Right ventricle myocardium superior (tissue), 1 donor: ENCODE results near the gene DCAF7. TPM values are rescaled to one million over a fixed set of nuclear protein-coding genes. Genes with fewer than 3 reads are reported as not detected.

Source experiments
- ATAC-seq: fragments of 200-7000 bp; cut with Tn5 transposase; one replicate; pipeline ENCODE4 v1.9.1; 2020; ENCODE audit warnings: mild to moderate bottlenecking; ENCODE audit not compliant: poor library complexity
- DNase-seq: peaks from one replicate; pipeline ENCODE4 v3.0.0-alpha.2; 2020
- intact Hi-C: fragments of 100-400 bp; cut with DNase I; formaldehyde crosslinking; loops from one replicate; pipeline ENCODE4 v1.11.2; 2022
- total RNA-seq: library from RNA; stranded (reverse); fragmentation: NEBNext Ultra II Directional; extraction: Animal tissue kit (Norgen Biotek cat#: 25700); gene quantifications from one replicate; pipeline ENCODE4 v1.2.1, GENCODE V29; 2021
- donor health status: DM: no; HTN: yes; CAD: no; lungs with severe emphysema.

DCAF7 gene
- total RNA-seq, 1 donor from 2014 or later = 35.5 TPM

DNA sequence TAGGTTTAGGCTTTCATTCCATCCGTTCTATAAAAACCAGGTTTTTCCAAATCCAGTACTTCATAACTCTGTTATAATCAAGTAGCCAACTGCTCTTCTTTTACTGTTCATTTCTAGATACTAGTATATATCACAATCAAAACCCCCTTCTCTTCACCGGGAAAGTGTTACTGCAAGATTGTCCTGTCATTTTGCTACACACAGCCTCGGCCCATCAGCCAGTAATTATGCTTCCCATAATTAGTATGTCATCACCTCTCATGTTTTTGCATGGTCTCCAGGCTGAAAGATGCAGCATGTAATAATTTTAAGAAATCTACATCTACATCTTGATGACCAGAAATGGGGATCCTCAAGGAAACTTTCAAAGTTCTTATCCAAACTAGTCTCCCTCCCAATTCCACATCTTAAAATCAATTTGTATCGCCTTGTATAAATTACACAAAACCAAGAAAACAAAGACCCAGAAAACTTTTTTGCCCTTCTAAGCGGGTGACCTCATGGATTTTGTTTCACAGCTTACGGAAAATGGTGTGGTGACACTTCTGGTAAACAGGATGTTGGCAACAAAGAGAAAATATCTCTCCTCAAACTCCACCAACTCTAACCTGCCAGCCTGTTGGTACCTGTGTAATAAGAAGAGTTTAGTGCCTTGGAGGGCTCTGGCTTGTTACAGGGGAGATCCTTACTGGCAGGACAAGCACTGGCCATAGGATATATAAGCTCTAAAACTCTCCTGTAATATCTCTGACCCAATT lies 59.7 kb downstream of the DCAF7 start:
- intact Hi-C loops = loop anchor here (5.0 kb wide), 1 partner anchor 183 kb away; no protein-coding TSS in a partner anchor

DNA sequence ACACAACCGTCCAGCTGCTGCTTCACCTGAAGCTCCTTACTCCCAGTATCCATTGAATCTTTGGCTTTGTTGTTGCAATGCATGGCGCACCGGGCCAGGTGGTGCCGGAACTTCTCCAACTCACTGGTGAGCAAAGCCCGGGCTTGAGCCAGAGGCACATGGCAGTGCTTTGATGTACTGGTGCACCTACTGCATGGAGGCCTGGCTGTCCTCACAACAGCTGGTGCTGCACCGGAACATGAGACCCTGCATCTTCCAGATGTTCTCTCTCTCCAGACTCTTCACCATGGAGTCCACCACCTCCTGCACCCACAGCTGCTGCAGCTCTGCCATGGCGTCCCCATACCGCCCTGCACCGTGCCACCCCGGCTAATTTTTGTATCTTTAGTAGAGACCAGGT lies 60.6 kb downstream of the DCAF7 start:
- ATAC-seq = no peak
- no peak for DNase-seq
- intact Hi-C loops = loop anchor here (5.0 kb wide), 1 partner anchor 184 kb away; no protein-coding TSS in a partner anchor

More for the DNA sequence above, 59.7 kb downstream of the DCAF7 start:
- DNase-seq (no peak), ATAC-seq (no peak)

- no peak for ATAC-seq
- no peak for DNase-seq
- intact Hi-C loops = loop anchor here (5.0 kb wide), 1 partner anchor 184 kb away; no protein-coding TSS in a partner anchor
These were observed 61.1 kb downstream of the DCAF7 start for GRCh38 chr17:63611354-63611753.

- ATAC-seq = no peak
- DNase-seq = no peak
- intact Hi-C loops = loop anchor here (5.0 kb wide), 1 partner anchor 186 kb away; no protein-coding TSS in a partner anchor
These were observed 63.4 kb downstream of the DCAF7 start for GRCh38 chr17:63613663-63614062.

- DNase-seq = no peak
- no peak for ATAC-seq
- intact Hi-C loops = no loop called here
These were observed 71.0 kb downstream of the DCAF7 start for GRCh38 chr17:63621229-63621683.

DNA sequence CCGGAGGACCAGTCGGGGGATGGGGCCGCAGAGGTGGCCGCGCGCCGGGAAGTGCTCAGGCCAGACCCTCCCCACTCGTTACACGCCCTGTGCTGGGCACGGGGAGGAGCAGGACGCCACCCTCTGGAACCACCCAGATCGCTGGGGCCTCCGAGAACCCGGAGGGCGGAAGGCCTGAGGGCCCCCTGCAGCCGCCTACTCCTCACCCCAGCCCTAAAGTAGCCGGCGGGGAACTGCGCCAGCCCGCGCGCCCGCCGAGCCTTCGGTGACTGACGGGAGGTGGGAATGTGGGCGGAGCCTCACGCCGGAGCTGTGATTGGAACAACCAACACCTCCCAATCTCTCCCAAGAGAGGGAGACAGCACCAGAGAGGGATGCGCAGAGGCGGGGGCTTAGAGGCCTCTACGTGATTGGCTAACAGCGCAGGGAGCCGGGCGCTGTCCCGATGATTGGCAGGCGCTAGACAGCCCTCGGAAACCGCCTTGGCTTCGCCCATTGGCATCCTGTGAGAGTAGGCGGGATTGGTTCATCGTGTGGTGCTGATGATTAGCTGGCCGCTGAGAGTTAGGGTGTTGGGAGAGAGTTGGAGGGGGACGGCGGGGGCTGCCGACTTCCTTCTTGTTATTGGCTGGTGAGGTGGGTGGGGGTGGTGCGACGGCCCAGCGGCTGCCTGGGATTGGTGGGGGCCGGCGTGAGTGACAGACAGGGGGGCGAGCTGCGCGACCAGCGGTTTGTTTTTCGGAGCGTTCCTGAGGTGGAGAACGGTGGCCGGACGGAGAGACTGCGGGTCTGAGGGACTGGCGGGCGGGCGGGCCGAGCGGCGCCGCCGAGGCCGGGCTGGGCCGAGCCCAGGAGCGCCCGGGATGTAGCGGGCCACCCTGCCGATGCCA lies 71.7 kb downstream of the DCAF7 start, which contains the start of gene MAP3K3:
MAP3K3 (plus strand) TSS at position 734 of the 890 bp plus-strand sequence. CDS start 343 bp downstream, outside the sequence.
- ATAC-seq (peak; percentile 95), DNase-seq (peak; percentile 99)
- intact Hi-C loops = no loop called here

- peak; percentile 86 for DNase-seq
- peak; percentile 13 for ATAC-seq
- intact Hi-C loops = no loop called here
These were observed 72.5 kb downstream of the DCAF7 start for GRCh38 chr17:63622574-63623390.

GRCh38 chr17:63623786-63624530 lies 73.7 kb downstream of the DCAF7 start:
- ATAC-seq = no peak
- intact Hi-C loops = no loop called here

GRCh38 chr17:63624531-63624880 lies 74.2 kb downstream of the DCAF7 start:
- ATAC-seq (no peak), DNase-seq (no peak)
- intact Hi-C loops = no loop called here

More at GRCh38 chr17:63623786-63624530, 73.7 kb downstream of the DCAF7 start:
- DNase-seq = no peak

GRCh38 chr17:63626551-63627180 lies 76.4 kb downstream of the DCAF7 start:
- ATAC-seq (no peak), DNase-seq (no peak)
- intact Hi-C loops = no loop called here

DNA sequence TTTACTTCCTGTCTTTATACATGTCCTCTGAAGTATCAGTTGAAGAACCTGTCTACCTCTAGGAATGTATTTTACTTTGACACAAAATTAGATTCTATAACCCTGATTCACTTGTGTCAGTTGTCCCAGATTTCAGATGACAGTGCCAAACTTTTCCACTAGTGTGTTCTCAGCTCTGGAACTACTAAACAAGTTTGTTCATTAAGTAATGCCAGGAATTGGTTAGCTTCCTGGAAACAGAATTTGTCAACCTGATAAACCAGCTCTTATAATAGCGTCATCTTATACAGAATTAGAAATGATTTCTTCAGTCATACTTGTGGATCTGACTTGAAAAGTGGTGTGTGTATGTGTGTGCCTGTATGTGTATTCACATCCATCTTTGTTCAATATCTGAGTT lies 79.3 kb downstream of the DCAF7 start:
- intact Hi-C loops = no loop called here
- DNase-seq (no peak), ATAC-seq (peak; percentile 65)

GRCh38 chr17:63631062-63631461 lies 80.8 kb downstream of the DCAF7 start:
- no peak for DNase-seq
- intact Hi-C loops = no loop called here
- ATAC-seq = no peak

DNA sequence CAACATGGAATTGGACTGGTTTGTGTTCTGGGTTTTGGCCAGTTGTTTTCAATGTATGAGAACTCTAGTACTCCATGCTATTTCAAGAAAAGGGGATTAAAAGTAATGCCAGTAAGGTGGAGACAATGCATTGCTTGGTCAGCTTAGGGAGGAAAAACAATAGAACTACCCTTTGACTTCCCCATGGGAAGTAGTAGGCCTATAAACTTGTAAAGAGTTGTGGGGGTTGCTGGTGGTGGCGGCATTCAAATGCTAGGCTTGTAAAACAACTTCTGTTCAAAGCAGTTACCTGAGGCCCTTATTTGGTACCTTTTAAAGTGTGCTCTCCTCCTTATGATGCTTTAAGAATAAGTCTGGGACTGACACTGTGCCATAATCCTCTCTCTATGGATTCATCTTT lies 81.3 kb downstream of the DCAF7 start:
- intact Hi-C loops = no loop called here
- no peak for DNase-seq
- ATAC-seq = no peak

GRCh38 chr17:63633742-63634141 lies 83.5 kb downstream of the DCAF7 start:
- DNase-seq = no peak
- ATAC-seq = no peak
- intact Hi-C loops = no loop called here

DNA sequence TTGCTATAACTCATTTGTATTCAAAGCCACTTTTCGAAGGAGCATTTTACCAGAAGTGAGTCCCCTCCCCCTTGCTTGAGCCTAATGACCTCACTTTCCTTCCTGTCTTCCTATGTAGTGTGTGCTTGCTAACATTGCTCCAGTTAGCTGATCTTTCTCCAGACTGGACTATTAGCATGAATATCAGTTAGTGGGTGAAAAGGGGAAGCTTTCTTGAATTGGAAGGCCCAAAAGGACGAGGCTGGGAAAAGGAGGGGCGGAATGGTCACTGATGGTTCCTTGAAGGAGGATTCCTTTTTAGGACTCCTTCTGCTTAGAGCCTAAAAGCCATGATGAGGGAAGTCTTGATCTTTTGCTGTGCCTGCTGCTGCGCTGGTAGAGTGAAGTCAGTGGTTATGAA lies 83.9 kb downstream of the DCAF7 start:
- DNase-seq = no peak
- ATAC-seq = peak; percentile 43
- intact Hi-C loops = no loop called here

- no peak for DNase-seq
- ATAC-seq = no peak
- intact Hi-C loops = no loop called here
These were observed 84.5 kb downstream of the DCAF7 start for GRCh38 chr17:63634816-63635215.

GRCh38 chr17:63635290-63635689 lies 85.0 kb downstream of the DCAF7 start:
- intact Hi-C loops = no loop called here
- DNase-seq (no peak), ATAC-seq (peak; percentile 14)
